GM19372 (cell line): Measurements from ENCODE around the gene CA11.
A peak's percentile ranks its signal among the peaks of the same experiment; 100 is the strongest.

ENCODE experiments used
- ATAC-seq: cut with Tn5 transposase; IDR thresholded peaks from one replicate; pipeline ENCODE4 v1.9.1; 2021; ENCODE audit warnings: mild to moderate bottlenecking, low read depth, moderate library complexity; ENCODE audit not compliant: unreplicated experiment

The CA11 gene

GRCh38 chr19:48631225-48631624 lies 14.8 kb downstream of the CA11 start:
- no peak for ATAC-seq

GRCh38 chr19:48630296-48631063 lies 15.5 kb downstream of the CA11 start:
- ATAC-seq = no peak

DNA sequence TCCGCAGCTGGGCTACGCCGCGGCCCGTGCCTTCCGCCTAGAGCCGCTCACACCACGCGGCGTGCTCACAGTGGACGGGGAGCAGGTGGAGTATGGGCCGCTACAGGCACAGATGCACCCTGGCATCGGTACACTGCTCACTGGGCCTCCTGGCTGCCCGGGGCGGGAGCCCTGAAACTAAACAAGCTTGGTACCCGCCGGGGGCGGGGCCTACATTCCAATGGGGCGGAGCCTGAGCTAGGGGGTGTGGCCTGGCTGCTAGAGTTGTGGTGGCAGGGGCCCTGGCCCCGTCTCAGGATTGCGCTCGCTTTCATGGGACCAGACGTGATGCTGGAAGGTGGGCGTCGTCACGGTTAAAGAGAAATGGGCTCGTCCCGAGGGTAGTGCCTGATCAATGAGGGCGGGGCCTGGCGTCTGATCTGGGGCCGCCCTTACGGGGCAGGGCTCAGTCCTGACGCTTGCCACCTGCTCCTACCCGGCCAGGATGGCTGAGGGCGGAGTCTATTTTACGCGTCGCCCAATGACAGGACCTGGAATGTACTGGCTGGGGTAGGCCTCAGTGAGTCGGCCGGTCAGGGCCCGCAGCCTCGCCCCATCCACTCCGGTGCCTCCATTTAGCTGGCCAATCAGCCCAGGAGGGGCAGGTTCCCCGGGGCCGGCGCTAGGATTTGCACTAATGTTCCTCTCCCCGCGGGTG lies 16.2 kb downstream of the CA11 start:
- no peak for ATAC-seq

GRCh38 chr19:48629297-48629598 lies 16.7 kb downstream of the CA11 start:
- ATAC-seq = no peak

GRCh38 chr19:48628486-48629296 lies 17.3 kb downstream of the CA11 start:
- no peak for ATAC-seq

GRCh38 chr19:48627865-48628314 lies 18.1 kb downstream of the CA11 start:
- no peak for ATAC-seq

DNA sequence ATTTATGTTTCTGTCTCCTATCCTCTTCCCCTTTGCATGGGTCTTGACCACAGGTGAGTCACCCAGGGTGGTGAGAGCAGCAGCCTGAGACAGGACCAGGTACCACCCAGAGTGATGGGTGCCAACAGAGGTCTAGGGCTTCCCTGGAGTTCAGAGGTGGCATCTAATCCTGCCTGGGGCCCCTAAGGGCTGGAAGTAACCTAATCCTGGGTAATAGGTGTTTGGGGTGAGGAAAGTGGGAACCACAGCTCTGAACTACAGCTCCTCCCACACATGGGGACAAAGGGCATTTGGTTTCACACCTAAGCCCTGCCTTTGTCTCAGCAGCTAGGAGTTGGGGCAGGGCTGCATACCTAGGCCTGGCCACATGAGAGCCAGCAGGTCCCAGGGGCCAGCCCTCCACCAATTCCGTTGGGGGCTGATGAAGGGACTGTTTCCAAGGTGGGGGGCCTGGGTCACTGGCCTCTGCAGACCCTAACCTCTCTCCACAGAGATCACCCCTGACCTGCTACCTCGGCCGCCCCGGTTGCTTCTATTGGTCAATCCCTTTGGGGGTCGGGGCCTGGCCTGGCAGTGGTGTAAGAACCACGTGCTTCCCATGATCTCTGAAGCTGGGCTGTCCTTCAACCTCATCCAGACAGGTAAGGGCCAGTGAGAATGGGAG lies 18.7 kb downstream of the CA11 start:
- ATAC-seq = no peak

GRCh38 chr19:48625891-48626327 lies 20.1 kb downstream of the CA11 start:
- ATAC-seq = no peak

- ATAC-seq = no peak
These were observed 20.9 kb downstream of the CA11 start for GRCh38 chr19:48624791-48625723.

- ATAC-seq = peak; percentile 55
These were observed 21.9 kb downstream of the CA11 start for GRCh38 chr19:48624067-48624594.

DNA sequence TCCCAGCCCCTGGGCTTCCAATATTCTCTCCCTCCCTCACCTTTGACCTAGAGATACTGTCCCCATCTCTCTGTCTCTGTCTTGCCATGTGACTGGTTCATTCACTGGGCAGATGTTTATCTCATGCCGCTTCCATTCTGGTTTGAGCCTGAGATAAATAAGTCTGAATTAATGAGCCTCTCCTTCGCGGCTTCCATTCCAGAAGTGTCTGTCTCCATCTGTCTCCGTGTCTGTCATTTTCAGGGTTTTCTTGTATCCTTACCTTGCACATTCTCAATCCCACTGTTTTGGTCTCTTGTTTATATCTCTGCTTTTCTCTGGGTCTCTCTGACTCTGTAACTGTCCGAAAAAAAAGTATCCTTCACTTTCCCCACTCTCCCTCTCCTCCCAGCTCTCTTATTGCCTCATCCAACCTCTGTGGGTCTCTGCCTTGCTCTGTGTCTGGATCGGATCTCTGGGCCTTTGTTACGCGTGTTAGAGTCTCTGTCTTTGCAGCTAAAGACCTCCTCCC lies 22.4 kb downstream of the CA11 start:
- no peak for ATAC-seq

- no peak for ATAC-seq
These were observed 26.0 kb downstream of the CA11 start for GRCh38 chr19:48619692-48620585.

DNA sequence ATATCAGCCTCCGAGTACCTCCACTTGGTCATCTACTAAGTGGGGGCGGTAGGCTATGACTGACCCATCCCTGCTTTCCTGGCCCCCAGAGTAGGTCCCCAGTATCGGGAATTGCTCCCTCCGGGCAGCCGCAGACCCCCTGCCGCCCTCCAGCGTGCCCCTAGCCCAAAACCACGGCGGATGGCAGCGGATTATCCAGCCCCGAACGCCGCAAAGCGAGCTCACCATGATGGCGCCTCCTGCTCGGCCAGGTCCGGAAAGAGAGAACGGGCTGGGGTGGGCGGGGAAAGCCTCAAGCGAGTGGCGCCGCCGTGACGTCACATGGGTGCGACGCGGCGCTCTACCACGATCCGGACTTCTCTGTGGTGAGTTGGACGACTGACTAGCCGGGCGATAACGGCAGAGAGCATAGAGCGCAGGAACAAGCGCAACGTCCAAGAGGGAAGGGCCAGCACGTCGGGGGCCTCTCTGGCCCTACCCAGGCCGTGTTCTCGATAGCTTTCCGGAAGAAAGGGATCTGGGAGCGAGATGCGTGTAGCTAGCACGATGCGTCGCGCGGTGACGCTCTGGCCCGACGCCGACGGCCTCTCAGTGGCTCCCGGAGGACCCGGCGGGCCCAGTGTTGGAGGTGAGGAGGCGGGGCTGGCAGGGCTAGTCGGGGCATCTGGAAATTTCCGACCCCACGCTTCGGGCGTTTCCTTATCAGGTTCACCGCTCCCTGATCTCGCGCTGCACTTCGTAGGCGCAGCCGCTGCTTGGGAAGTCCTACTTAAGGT lies 26.9 kb downstream of the CA11 start, which contains the start of the genes RPL18 and SPHK2:
Gene RPL18, minus strand, starts transcription at position 263 of the 776 bp plus-strand sequence. Its CDS starts 35 bp downstream, at position 228.
Gene SPHK2, plus strand, starts transcription at position 591 of the 776 bp plus-strand sequence. CDS start 1,009 bp downstream, outside the sequence.
- ATAC-seq = peak; percentile 90

- no peak for ATAC-seq
These were observed 27.6 kb downstream of the CA11 start for GRCh38 chr19:48618278-48618915.

- ATAC-seq = no peak
These were observed 28.6 kb downstream of the CA11 start for GRCh38 chr19:48617146-48617937.

DNA sequence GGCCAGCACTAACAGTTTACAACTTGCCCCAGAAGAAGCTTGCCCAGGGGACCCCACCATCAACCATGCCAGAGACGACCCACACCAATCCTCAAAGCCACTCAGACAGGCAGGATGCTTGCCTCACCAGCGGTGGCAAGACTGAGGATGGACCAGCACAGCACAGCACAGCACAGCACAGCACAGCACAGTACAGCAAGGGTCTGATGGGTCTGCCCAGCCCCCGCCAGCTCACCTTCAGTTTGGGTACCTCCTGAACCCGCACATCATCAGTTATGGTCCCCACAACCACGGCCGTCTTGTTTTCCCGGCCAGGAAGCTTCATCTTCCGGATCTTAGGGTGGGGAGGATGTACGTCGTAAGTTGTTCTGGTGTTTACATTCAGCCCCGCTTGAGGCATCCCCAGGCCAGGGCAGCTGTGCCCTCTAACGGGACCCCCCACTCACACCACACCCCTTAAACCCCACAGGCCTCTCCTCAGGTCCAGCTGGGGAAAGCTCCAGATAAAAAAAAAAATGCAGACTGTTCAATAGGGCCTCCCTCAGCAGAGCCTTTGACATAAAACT lies 29.4 kb downstream of the CA11 start:
- ATAC-seq = no peak
